Hepatocyte (in vitro differentiated cells): ENCODE data around the gene FADS6.

Experiments
- CTCF ChIP-seq: fragments of 200-600 bp; sonication (generic); IDR thresholded peaks from 2 replicates; pipeline ENCODE4 v1.5.1; 2016; ENCODE audit warnings: antibody characterized with exemption, mild to moderate bottlenecking; ENCODE audit not compliant: poor library complexity
- EZH2phosphoT487 ChIP-seq: fragments of 200-600 bp; sonication (generic); IDR thresholded peaks from one replicate; pipeline ENCODE4 v1.6.1; 2018; ENCODE audit warnings: antibody characterized with exemption, mild to moderate bottlenecking, low read depth, moderate library complexity; ENCODE audit not compliant: unreplicated experiment, severe bottlenecking

DNA sequence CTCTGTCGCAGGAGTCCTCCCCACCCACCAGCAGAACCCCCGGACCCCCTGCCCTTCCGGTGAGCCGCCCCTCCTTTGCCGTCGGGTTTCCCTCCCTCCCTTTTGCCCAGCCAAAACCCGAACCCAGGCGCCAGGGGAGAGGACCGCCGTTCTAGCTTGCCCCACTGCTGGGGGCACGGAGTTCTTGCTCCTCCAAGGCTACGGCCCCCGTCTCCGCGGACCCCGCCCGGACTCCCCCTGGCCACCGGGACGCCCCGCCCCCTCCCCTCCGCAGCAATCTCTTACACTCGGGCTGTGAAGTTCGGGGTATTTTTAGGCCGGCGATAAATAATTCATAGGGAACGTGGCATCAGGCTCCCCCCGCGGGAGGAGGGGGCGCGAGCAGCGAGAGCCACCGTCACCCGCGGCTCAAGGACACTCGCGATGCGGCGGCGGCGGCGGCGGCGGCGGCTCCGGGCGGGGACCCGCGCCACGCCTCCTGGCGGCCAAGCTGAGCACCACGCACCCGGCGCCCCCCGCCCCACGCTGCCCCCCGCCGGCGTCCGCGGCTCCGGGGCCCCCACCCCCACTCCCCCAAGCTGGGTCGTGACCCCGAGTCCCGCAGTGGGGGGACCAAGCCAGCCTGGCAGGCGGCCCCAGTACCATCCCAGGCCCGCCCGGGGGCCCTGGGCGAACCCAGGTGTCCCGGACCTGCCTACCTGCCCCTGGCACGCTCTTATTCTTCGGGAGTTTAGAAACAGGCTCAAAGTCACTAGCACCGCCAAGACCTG lies 33.8 kb downstream of the FADS6 start, which contains the start of gene GRIN2C:
- peak; percentile 34 for TF ChIP-seq EZH2phosphoT487
- peak; percentile 47 for TF ChIP-seq CTCF
